GM13976 (cell line): ENCODE data around the gene ZMYND12.

ENCODE experiments used
- DNase-seq: peaks from one replicate; pipeline ENCODE4 v3.0.0; 2012; ENCODE audit warnings: low spot score
- in situ Hi-C: fragments of 300-500 bp; cut with MboI; formaldehyde crosslinking; loops from one replicate; pipeline ENCODE4 v1.12.0; 2022; ENCODE audit warnings: low sequenced_read_pairs, mixed read lengths, inconsistent platforms; ENCODE audit not compliant: unreplicated experiment
- TF ChIP-seq, protein P1 (sequence below): IDR thresholded peaks from 2 replicates; pipeline ENCODE4 v1.5.1; 2012; ENCODE audit warnings: borderline replicate concordance, mild to moderate bottlenecking; ENCODE audit not compliant: insufficient read depth; ENCODE audit errors: extremely low read depth, missing control alignments, control extremely low read depth

The ZMYND12 gene

GRCh38 chr1:42422737-42423136 is 33.1 kb downstream of the ZMYND12 start:
- in situ Hi-C loops: no loop called here
- TF ChIP-seq, protein P1, sequence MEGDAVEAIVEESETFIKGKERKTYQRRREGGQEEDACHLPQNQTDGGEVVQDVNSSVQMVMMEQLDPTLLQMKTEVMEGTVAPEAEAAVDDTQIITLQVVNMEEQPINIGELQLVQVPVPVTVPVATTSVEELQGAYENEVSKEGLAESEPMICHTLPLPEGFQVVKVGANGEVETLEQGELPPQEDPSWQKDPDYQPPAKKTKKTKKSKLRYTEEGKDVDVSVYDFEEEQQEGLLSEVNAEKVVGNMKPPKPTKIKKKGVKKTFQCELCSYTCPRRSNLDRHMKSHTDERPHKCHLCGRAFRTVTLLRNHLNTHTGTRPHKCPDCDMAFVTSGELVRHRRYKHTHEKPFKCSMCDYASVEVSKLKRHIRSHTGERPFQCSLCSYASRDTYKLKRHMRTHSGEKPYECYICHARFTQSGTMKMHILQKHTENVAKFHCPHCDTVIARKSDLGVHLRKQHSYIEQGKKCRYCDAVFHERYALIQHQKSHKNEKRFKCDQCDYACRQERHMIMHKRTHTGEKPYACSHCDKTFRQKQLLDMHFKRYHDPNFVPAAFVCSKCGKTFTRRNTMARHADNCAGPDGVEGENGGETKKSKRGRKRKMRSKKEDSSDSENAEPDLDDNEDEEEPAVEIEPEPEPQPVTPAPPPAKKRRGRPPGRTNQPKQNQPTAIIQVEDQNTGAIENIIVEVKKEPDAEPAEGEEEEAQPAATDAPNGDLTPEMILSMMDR: no peak
- no peak for DNase-seq

DNA sequence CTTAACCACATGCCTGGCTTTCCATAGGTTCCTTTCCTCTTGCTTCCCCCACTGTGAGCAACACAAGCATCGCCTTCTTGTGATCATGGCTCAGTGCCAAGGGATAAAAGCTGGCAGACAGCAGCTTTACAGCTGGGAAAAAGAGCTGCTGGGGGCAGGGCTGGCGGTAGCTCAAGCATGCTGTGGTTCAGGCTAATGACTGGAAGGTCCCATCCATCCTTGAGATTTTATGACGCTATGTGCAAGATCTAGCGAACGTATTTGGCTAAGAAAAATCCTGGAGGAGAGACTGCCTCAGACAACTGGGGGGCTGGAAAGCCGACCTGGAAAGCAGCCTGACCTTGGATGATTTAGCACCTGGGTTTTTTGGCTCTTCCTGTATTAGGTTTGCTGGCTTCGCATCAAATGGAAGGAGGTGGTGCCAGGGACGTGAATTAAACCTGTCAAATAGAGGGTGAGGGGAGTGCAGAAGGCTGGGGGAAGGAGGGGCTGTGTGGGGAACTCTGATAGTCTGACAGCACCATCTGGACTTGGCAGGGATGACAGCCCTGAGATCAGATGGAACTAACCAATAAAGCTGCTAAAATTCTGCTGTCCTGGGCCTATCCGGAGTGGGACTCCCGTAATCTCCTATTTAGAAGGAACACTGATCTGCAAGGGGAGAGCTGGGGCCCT is 34.8 kb downstream of the ZMYND12 start:
- DNase-seq: no peak
- in situ Hi-C loops: no loop called here
- TF ChIP-seq, protein P1: no peak

DNA sequence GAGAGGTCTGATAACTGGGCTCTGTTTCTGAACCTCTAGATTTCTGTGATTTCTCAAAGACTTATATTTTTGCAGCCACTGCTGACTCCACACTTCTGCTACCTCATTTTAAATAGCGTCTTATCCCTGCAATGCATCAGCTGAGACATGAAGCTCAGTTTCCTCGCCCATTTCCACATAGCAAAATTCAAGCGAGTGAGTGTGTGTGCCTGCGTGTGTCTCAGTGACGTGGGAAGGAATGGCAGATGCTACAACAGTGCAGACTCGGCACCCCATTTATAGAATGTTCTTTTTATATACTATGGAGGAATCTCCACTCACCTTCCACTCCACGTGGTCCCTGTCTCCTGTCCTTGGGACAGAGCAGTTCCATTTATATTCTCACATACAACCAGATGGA is 35.7 kb downstream of the ZMYND12 start:
- no peak for DNase-seq
- in situ Hi-C loops: no loop called here
- TF ChIP-seq, protein P1: no peak

GRCh38 chr1:42419126-42419821 is 36.5 kb downstream of the ZMYND12 start:
- in situ Hi-C loops: no loop called here
- DNase-seq: no peak
- TF ChIP-seq, protein P1: no peak

- TF ChIP-seq, protein P1: no peak
Measured at GRCh38 chr1:42418516-42418915, 37.3 kb downstream of the ZMYND12 start.

GRCh38 chr1:42417166-42417565 is 38.7 kb downstream of the ZMYND12 start:
- in situ Hi-C loops: no loop called here

More at GRCh38 chr1:42418516-42418915, 37.3 kb downstream of the ZMYND12 start:
- DNase-seq: no peak
- in situ Hi-C loops: no loop called here

More at GRCh38 chr1:42417166-42417565, 38.7 kb downstream of the ZMYND12 start:
- DNase-seq: no peak
- TF ChIP-seq, protein P1: no peak
